Right kidney (tissue), 1 donor: ENCODE measurements around the gene SPTBN4.

Experiments
- DNase-seq: peaks from one replicate; pipeline ENCODE4 v3.0.0-alpha.2; 2016

SPTBN4 gene

GRCh38 chr19:40604647-40605215, 137.9 kb downstream of the SPTBN4 start:
- no peak for DNase-seq

- DNase-seq: peak; percentile 78
Observed at GRCh38 chr19:40605216-40605971, 138.6 kb downstream of the SPTBN4 start.

GRCh38 chr19:40607311-40608239, 140.8 kb downstream of the SPTBN4 start:
- peak; percentile 23 for DNase-seq

- DNase-seq: no peak
Observed at GRCh38 chr19:40608240-40608621, 141.4 kb downstream of the SPTBN4 start.

GRCh38 chr19:40608957-40609356, 142.2 kb downstream of the SPTBN4 start:
- no peak for DNase-seq

GRCh38 chr19:40609561-40610395, 143.0 kb downstream of the SPTBN4 start:
- DNase-seq: peak; percentile 62

GRCh38 chr19:40610396-40611064, 143.7 kb downstream of the SPTBN4 start:
- DNase-seq: peak; percentile 56

- DNase-seq: no peak
Observed at GRCh38 chr19:40611096-40611495, 144.3 kb downstream of the SPTBN4 start.

DNA sequence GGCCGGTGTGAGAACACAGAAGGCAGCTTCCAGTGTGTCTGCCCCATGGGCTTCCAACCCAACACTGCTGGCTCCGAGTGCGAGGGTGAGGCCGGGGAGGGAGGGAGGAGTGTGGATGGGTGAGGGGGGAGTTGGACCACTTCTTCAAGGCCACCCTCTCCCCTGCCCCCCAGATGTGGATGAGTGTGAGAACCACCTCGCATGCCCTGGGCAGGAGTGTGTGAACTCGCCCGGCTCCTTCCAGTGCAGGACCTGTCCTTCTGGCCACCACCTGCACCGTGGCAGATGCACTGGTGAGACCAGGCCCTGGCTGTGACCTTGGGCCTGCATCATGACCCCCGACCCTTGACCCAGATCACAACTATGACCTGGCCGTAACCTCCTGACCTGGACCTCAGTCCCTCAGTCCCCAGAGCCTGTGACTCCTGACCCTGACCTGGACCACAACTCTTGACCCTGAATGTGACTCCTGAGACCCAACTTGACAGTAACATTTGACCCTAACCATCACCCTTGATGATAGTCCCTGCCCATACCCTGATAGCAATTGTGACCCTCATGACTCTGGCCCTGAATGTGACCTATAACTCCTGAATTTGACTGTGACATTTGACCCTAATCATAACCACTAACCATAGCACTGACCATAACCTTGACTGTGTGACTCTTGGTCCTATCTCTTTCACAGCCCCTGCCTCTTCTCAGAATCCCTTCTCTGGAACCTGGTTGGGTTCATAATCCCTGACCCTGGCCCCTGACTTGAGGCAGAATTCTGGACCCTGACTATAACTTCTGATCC, 145.3 kb downstream of the SPTBN4 start:
- no peak for DNase-seq

DNA sequence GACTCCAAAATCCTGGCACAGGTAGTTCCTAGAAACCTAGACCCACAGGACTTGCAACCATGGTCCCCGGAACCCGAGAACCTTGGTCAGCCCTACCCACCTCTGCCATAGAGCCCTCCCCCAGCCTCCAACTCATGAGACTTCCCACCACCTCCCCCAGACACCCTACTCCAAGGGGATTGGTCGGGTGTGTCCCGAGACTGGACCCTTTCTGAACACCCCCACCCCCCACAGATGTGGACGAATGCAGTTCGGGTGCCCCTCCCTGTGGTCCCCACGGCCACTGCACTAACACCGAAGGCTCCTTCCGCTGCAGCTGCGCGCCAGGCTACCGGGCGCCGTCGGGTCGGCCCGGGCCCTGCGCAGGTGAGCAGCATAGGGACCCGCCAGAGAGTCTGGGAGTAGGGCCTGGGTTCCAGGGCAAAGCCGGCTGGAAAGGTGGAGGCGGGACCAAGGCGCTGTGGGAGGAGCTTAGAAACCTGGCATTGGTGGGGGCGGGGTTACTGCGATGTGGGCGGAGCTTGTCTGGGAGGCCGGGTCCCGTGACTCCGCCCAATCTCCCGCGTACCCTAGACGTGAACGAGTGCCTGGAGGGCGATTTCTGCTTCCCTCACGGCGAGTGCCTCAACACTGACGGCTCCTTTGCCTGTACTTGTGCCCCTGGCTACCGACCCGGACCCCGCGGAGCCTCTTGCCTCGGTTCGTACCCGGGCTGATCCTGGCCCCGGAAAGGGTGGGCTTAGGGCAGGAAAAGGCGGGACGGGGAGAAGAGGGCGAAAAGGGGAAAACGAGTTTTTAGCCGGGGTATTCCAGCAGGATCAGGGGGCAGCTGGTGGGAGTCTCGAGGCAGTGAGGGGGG, 146.3 kb downstream of the SPTBN4 start:
- peak; percentile 69 for DNase-seq

DNA sequence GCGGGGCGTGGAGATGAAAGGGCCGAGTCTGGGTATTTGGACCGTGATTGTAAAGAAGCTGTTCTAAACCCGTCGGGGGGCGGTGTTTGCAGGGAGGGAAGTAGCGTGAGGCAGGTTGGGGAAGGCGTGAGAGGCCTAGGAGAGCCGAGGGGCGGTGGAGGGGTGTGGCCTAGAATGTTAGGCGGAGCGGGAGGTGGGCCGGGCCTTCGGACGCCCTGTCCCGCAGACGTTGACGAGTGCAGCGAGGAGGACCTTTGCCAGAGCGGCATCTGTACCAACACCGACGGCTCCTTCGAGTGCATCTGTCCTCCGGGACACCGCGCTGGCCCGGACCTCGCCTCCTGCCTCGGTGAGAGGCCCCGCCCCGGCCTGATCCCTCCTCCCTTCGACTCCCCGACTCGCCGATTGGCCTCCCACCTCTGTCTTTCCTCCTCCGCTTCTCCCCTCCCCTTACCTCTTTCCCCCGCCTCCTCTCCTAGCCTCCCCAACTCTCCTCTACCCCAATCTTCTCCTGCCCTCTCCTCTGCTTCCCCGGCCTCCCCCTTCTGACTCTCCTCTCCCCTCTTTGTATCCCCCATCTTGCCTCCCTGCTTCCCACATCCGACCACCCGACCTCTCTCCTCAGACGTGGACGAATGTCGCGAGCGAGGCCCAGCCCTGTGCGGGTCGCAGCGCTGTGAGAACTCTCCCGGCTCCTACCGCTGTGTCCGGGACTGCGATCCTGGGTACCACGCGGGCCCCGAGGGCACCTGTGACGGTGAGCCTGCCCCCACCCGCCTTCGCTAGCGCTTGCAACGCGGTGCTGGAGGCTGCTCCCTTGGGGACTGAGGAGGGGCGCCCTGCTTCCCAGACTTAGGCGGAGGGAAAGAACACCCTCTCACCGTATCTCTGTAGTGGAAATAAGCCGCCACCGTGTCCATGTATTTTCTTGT, 147.2 kb downstream of the SPTBN4 start:
- DNase-seq: peak; percentile 87

- DNase-seq: peak; percentile 75
Observed at GRCh38 chr19:40614622-40615411, 148.0 kb downstream of the SPTBN4 start.

- no peak for DNase-seq
Observed at GRCh38 chr19:40616178-40616577, 149.4 kb downstream of the SPTBN4 start.

GRCh38 chr19:40616941-40617340, 150.1 kb downstream of the SPTBN4 start:
- no peak for DNase-seq

DNA sequence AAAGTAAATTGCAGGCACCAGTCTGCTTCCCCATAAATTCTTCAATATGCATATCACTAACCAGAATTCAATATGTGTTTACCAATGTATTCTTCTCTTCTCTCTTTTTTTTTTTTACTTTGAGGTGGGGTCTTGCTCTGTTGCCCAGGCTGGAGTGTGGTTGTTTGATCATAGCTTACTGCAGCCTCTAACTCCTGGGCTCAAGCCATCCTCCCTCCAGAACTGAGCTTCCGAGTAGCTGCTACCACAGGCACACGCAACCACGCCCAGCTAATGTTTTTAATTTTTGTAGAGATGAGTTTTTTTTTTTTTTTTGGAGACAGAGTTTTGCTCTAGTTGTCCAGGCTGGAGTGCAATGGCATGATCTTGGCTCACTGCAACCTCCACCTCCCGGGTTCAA, 151.2 kb downstream of the SPTBN4 start:
- DNase-seq: no peak

GRCh38 chr19:40619333-40620160, 152.7 kb downstream of the SPTBN4 start:
- no peak for DNase-seq

GRCh38 chr19:40620161-40620485, 153.3 kb downstream of the SPTBN4 start:
- no peak for DNase-seq
